NCI-H1436 treated with DMSO at 0.1 percent for 48 hours (cell line): ENCODE measurements around the gene FILIP1L.

Experiments used
- DNase-seq: peaks from one replicate; lab custom pipeline; 2025; lab: John Stamatoyannopoulos, UW

Gene FILIP1L

GRCh38 chr3:100009276-100010086, 104.8 kb downstream of the FILIP1L start:
- DNase-seq: no peak

DNA sequence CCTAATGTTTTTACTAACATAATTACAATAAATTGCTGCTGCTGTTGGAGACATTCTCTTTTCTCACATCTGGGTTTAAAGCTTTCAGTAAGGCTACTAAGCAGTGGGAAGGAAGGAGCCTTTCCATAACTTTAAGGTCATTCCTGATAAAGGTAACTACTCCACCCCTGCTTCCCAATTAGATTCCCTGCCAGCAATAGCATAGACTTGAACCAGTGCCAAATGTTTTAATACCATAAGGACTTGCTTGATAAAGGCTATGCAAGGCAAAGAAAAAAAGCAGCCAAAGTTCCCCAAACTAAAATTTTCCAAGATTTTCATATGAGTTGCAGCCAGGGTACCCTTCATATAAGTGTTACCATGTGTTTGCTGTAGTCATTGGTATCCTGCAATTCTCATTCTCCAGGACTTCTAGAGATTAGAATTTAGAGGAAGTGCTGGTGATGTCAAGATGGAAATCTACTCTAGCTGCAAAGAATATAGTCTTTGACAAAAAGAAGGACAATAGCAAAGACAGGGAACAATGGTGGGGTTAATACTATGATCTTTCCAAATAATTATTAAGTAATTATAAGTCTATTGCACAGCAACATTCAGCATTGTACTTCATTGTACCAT, 106.1 kb downstream of the FILIP1L start:
- no peak for DNase-seq

- no peak for DNase-seq
Measured at GRCh38 chr3:100007313-100007712, 107.0 kb downstream of the FILIP1L start.

GRCh38 chr3:100006570-100007271, 107.6 kb downstream of the FILIP1L start:
- no peak for DNase-seq

DNA sequence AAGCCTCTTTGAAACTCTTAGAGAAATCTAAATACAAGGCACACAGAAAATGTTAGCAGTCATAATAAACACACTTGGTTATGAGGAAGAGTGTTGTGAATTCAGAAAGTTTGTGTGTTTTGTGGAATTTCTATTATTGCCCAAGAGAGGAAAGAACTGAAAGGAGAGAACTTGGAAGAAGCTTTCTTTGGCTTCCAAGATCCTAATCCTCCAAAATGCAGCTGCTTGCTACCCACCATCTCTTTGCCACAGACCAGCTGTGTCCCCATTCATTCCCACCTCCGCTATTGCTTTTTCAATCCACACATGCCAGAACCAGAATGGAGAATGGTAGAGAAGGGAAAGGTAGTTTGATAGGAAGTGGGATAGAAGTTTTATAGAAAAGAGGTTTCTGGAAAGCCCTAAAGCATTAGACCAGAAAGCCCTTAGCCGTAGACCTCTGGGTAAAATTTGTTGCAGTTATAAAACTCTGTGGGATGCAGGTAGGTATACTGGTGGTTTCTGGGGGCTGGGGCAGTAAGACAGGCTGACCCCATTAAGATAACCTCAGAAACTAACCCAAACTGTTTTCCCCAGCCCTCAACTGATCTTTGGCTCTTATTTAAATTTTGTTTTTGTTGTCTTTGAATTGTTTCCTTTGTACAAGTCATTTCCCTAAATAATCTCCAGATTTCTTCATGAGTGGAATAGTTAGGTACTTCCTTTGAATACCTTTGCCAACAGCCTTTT, 108.5 kb downstream of the FILIP1L start:
- DNase-seq: no peak

DNA sequence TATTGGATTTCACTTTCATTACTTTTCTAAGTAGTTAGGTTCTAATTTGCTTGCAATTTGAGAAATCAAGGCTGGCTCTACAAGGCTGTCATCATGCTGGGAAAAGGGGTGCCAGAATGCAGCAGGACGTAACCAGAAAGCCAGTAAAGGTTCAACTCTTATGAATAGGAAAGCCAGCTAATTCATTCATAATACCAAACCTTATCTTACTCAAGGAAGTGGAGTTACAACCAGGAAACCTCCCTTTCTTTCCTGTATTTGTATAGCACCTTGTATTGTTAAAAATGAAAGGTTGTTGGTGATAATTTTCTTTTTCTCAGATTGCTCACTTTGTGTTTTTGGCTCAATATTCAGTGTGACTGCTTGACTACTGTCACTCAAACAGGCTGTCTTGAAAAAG, 109.4 kb downstream of the FILIP1L start:
- no peak for DNase-seq

DNA sequence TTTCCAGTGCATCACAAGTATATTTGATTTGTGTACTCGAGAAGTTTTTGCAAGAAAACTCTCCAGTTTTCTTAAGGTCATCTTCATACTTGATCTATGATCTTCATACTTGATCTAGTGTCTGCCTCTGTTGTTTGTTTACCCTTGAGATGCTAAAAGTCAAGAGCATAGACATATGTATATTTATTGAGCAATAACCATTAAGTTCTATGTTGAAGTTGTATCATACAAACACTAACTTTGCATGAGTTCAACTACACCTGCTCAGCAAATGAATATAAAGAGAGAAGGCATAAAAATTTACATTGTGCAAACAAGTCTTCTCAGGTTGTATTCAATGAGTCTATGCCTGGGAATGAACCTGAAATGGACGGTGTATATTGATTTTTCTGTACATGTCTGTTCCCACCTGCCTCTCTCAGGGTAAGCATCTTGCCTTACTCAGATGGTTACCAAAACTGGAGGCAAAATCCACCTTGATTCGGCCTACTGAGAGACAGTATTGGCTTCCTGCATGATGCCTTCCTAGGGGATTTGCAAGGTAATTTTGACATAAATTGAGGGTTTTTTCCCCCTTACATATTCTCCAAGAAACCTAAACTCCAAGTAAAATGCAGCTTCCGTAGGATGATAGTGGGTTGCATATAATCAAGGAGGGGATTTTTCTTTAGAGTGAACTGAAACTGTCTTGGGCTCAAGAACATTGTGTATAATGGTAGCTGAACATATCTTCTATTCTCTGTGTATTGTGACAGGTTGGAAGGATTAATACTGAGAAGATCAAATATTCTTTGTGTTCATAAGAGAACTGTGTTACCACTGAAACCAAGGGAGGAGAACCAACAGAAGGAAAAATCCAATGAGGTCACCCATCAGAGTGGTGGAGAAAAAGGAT, 110.4 kb downstream of the FILIP1L start:
- DNase-seq: no peak

- no peak for DNase-seq
Measured at GRCh38 chr3:100002599-100003350, 111.5 kb downstream of the FILIP1L start.

DNA sequence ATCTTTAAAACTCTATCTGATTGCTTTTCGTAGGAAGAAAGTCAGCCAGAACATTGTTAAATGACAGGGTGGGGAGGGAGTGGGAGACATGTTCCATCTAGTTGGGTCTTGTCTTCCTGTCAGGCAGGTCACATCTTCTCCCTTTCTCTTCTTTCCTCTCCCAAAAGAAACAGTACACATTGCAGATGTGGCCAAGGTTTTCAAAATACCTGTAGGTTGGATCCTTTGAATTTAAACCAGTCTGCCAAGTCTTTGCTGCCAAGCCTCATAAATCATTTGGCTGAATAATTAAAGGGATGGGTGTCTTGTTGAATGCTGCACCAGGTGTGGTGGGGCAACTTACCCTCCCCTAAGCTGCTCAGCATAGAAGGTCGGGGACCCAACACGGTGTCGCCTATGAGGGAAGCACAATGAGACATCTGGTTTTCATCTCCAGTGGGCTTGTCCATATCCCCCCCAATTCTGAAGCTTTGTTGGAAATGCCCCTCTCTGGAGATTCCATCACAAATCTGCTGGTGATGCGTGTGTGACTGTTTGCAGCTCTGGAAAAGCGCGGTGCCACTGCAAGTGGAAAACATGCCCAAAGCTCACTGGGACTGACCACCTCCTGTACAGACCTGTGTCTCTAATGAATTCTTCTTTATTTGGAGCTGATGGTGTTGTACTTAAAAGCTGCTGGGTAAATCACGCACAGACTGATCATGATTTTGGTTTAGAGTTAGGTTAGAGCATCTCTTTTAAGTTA, 112.6 kb downstream of the FILIP1L start:
- no peak for DNase-seq

DNA sequence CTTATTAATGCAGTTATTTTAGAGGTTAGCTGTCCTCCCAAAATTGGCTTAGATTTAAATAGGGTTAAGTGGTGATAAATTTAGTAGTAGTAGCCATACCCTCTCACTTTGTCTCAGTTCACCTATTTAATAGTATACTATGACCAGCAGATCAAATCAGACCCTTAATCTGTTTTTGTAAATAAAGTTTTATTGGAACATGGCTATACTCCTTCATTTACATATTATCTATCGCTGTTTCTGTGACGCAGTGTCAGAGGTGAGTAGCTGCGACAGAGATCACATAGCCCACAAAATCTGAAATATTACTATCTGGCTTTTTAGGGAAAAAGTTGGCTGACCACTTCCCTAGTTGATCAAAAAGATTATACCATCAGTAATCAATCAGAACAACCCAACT, 113.2 kb downstream of the FILIP1L start:
- no peak for DNase-seq

DNA sequence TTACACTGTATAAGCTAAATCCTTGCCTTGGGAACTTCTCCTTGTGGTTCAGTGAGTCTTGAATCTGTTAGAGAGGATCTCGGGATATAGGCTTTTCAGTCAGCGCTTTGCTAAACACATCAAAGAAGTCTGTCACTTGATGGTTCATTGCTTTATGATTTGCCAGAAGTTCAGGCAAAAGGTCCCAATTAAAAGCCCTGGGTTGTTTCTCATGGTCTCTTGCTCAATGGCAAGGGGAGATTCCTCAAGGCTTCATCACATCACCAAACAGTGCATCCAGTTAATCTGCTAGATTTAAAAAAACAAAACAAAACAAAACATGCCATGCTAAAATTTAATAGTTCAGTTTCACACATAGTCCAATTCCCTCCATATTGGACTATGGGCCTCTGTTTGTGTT, 114.8 kb downstream of the FILIP1L start:
- no peak for DNase-seq

- no peak for DNase-seq
Measured at GRCh38 chr3:99997293-99997692, 117.0 kb downstream of the FILIP1L start.

GRCh38 chr3:99990179-99990578, 124.1 kb downstream of the FILIP1L start:
- DNase-seq: no peak

DNA sequence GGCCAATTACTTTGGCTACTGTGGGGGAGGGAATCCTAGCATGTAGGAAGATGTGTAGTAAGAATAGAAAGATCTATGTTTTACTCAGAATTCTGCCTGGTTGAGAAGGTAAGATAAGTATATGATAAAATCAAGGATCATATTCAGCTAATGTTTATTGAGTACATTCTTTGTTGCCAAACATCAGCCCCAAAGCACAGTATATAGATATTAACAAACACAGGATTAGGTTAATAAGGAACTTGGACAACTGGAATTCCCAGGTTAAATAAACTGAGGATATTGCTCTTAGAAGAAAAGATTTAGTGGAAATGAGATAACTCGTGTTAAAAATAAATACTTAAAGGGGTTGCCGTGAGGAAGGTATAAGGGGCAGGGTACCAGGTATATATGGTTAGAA, 129.6 kb downstream of the FILIP1L start:
- DNase-seq: no peak

- no peak for DNase-seq
Measured at GRCh38 chr3:99984139-99984538, 130.2 kb downstream of the FILIP1L start.

DNA sequence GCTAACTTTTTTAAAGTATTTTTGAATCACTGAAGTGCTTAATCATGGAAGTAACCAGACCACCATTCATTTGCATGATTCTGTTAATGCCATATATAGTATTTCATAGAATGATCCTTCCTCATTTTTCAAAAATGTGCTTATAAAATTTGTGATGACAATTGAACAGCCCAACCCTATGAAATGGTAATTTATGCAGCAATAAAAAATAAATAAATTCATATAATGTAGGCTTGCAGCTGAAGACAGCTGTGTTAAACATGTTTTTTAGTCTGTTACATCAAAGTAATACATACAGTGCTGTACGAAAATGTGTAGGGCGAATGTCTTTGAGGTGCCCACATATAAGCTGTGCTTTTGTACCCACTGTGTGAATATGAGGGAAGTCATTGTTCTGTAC, 131.7 kb downstream of the FILIP1L start:
- no peak for DNase-seq

DNA sequence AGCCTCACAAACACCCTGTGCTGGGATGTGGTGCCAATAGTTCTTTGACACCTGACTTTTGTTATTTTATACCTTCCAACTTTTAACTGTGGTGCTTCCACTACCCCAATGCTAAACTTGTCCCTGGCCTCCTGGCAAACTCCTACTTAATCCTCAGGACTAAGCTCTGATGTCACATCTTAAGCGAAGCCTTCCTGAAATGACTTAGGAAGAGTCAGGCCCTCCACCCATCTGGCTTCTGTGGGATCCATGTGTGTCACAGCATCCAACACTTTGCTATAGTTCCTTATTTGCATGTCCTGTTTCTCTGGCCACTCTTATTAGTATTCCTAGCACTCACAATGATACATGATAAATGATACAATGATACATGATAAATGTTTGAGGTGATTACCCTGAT, 133.2 kb downstream of the FILIP1L start:
- no peak for DNase-seq

GRCh38 chr3:99980606-99981005, 133.7 kb downstream of the FILIP1L start:
- no peak for DNase-seq

DNA sequence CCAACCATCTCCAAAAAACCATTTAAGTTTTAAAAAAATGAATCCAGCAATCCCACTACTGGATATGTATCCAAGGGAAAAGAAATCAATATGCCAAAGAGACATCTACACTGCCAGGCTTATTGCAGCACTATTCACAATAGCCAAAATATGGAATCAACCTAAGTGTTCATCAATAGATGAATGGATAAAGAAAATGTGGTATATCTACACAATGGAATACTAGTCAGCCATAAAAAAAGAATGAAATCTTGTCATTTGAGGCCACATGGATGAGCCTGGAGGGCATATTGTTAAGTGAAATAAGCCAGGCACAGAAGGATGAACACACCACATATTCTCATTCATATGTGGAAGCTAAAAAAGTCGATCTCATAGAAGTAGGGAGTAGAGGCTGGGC, 136.1 kb downstream of the FILIP1L start:
- no peak for DNase-seq

- no peak for DNase-seq
Measured at GRCh38 chr3:99976584-99976983, 137.7 kb downstream of the FILIP1L start.
